Stimulated activated CD4-positive, alpha-beta T cell treated with anti-CD3 and anti-CD28 coated beads, Interleukin-4, amount 100 ng/mL, for 24 hours (primary cell): Measurements from ENCODE around the gene PLD1.

Source experiments
- DNase-seq: peaks from one replicate; pipeline ENCODE4 v3.0.0-alpha.2; 2020

PLD1 gene

GRCh38 chr3:171688593-171688992 is 121.7 kb downstream of the PLD1 start:
- DNase-seq = no peak

- no peak for DNase-seq
These were observed 122.3 kb downstream of the PLD1 start for GRCh38 chr3:171688002-171688401.

GRCh38 chr3:171687581-171687980 is 122.7 kb downstream of the PLD1 start:
- no peak for DNase-seq

GRCh38 chr3:171687064-171687463 is 123.2 kb downstream of the PLD1 start:
- no peak for DNase-seq

- DNase-seq = no peak
These were observed 125.0 kb downstream of the PLD1 start for GRCh38 chr3:171685116-171685895.

- DNase-seq = no peak
These were observed 126.1 kb downstream of the PLD1 start for GRCh38 chr3:171684221-171684620.

GRCh38 chr3:171682743-171683142 is 127.5 kb downstream of the PLD1 start:
- DNase-seq = no peak

GRCh38 chr3:171680726-171681411 is 129.4 kb downstream of the PLD1 start:
- no peak for DNase-seq

- DNase-seq = no peak
These were observed 131.3 kb downstream of the PLD1 start for GRCh38 chr3:171678971-171679492.

GRCh38 chr3:171677706-171678105 is 132.6 kb downstream of the PLD1 start:
- DNase-seq = no peak

- no peak for DNase-seq
These were observed 133.6 kb downstream of the PLD1 start for GRCh38 chr3:171676601-171677175.

GRCh38 chr3:171673951-171674350 is 136.3 kb downstream of the PLD1 start:
- no peak for DNase-seq

- no peak for DNase-seq
These were observed 137.7 kb downstream of the PLD1 start for GRCh38 chr3:171672538-171672937.

- DNase-seq = no peak
These were observed 138.2 kb downstream of the PLD1 start for GRCh38 chr3:171672124-171672523.

- DNase-seq = no peak
These were observed 138.6 kb downstream of the PLD1 start for GRCh38 chr3:171671709-171672108.

- DNase-seq = no peak
These were observed 143.8 kb downstream of the PLD1 start for GRCh38 chr3:171666516-171666915.

- DNase-seq = no peak
These were observed 146.5 kb downstream of the PLD1 start for GRCh38 chr3:171663805-171664204.

GRCh38 chr3:171661484-171661883 is 148.8 kb downstream of the PLD1 start:
- no peak for DNase-seq

- DNase-seq = no peak
These were observed 150.1 kb downstream of the PLD1 start for GRCh38 chr3:171660188-171660587.

GRCh38 chr3:171658841-171659240 is 151.4 kb downstream of the PLD1 start:
- DNase-seq = no peak

- no peak for DNase-seq
These were observed 155.5 kb downstream of the PLD1 start for GRCh38 chr3:171654809-171655208.

GRCh38 chr3:171654326-171654725 is 156.0 kb downstream of the PLD1 start:
- no peak for DNase-seq

- DNase-seq = no peak
These were observed 156.6 kb downstream of the PLD1 start for GRCh38 chr3:171653701-171654100.

GRCh38 chr3:171652932-171653331 is 157.4 kb downstream of the PLD1 start:
- DNase-seq = no peak
